Left lung (tissue), 10 donors: ENCODE results near the gene OR51V1. TPM values are rescaled to one million over a fixed set of nuclear protein-coding genes. Genes with fewer than 3 reads are reported as not detected.

ENCODE experiments used
- ATAC-seq: fragments of 200-7000 bp; cut with Tn5 transposase; one replicate; pipeline ENCODE4 v1.9.1; 2020; ENCODE audit warnings: moderate library complexity
- DNase-seq, 4 donors: peaks; one replicate each; pipeline ENCODE4 v3.0.0-alpha.2; 2013 to 2020
- H3K27ac ChIP-seq, 2 donors: fragments of 200-600 bp; sonication (generic) in 1 of 2; one replicate each; pipeline versions ENCODE4 v1.5.0 to v1.8.0; 2020 to 2021
- H3K27me3 ChIP-seq, 2 donors: fragments of 200-600 bp; sonication (generic) in 1 of 2; one replicate each; pipeline versions ENCODE4 v1.5.0 to v1.8.0; 2020 to 2021
- H3K36me3 ChIP-seq, 2 donors: fragments of 200-600 bp; sonication (generic) in 1 of 2; one replicate each; pipeline versions ENCODE4 v1.5.0 to v1.8.0; 2020 to 2021
- H3K4me1 ChIP-seq, 2 donors: fragments of 200-600 bp; one replicate each; pipeline ENCODE4 v1.8.0; 2021
- H3K4me3 ChIP-seq, 2 donors: fragments of 200-600 bp; sonication (generic) in 1 of 2; one replicate each; pipeline versions ENCODE4 v1.5.0 to v1.8.0; 2020 to 2021; ENCODE audit warnings: mild to moderate bottlenecking in 1 of 2
- H3K9me3 ChIP-seq, 2 donors: fragments of 200-600 bp; sonication (generic) in 1 of 2; one replicate each; pipeline versions ENCODE4 v1.5.0 to v1.8.0; 2020 to 2021
- CTCF ChIP-seq, 2 donors: fragments of 200-600 bp; sonication (generic) in 1 of 2; IDR thresholded peaks; one replicate each; pipeline versions ENCODE4 v1.5.0 to v1.8.0; 2021; ENCODE audit warnings: antibody characterized with exemption in 2 of 2
- intact Hi-C, 2 donors: fragments of 100-400 bp; cut with DNase I; formaldehyde crosslinking; loops; one replicate each; pipeline versions ENCODE4 v1.11.2 to v1.14.2; 2022
- polyA plus RNA-seq, 6 donors: library from polyadenylated mRNA; unstranded; fragments of 120-200 nt; gene quantifications; one replicate each; pipeline ENCODE4 v1.2.1, GENCODE V29; 2013; ENCODE audit not compliant: insufficient read length in 6 of 6
- total RNA-seq, 2 donors: library from RNA; stranded (reverse); fragmentation: NEBNext Ultra II Directional; extraction: Animal tissue kit (Norgen Biotek cat#: 25700); gene quantifications; one replicate each; pipeline ENCODE4 v1.2.1, GENCODE V29; 2021
- donor health status: DM: no; HTN: yes; CAD: no.
- donor health status: DM: no; HTN: no; CAD: no.

OR51V1 gene
- total and polyA plus RNA-seq, 8 donors, result not detected

GRCh38 chr11:5230266-5230665, 29.8 kb upstream of the OR51V1 start:
- no peaks in the 10 kb centered on the region for H3K27me3 ChIP-seq
- intact Hi-C loops, result no loop called here
- TF ChIP-seq CTCF (IDR thresholded peaks at IDR 0.05), result no peak

GRCh38 chr11:5229796-5230195, 29.3 kb upstream of the OR51V1 start:
- Histone ChIP-seq H3K27ac (no peak overlapping the region), H3K36me3 (no peaks in the 10 kb centered on the region), H3K9me3 (no peaks in the 10 kb centered on the region), H3K4me3 (no peak overlapping the region), H3K4me1 (no peaks in the 10 kb centered on the region), H3K27me3 (no peaks in the 10 kb centered on the region)
- TF ChIP-seq CTCF (IDR thresholded peaks at IDR 0.05), result no peak
- no peak for ATAC-seq
- intact Hi-C loops, result no loop called here
- no peak for DNase-seq

More at GRCh38 chr11:5230266-5230665, 29.8 kb upstream of the OR51V1 start:
- Histone ChIP-seq H3K4me1 (no peaks in the 10 kb centered on the region), H3K4me3 (no peak overlapping the region), H3K36me3 (no peaks in the 10 kb centered on the region), H3K27ac (no peak overlapping the region), H3K9me3 (no peaks in the 10 kb centered on the region)
- DNase-seq (no peak), ATAC-seq (no peak)

GRCh38 chr11:5229356-5229755, 28.9 kb upstream of the OR51V1 start:
- H3K4me3 ChIP-seq, result no peak overlapping the region
- no peaks in the 10 kb centered on the region for H3K9me3 ChIP-seq
- DNase-seq, result no peak
- ATAC-seq, result no peak
- no peaks in the 10 kb centered on the region for H3K36me3 ChIP-seq
- TF ChIP-seq CTCF (IDR thresholded peaks at IDR 0.05), result no peak
- no peak overlapping the region for H3K27ac ChIP-seq
- intact Hi-C loops, result no loop called here
- no peaks in the 10 kb centered on the region for H3K4me1 ChIP-seq
- H3K27me3 ChIP-seq, result no peaks in the 10 kb centered on the region

GRCh38 chr11:5228124-5228523, 27.6 kb upstream of the OR51V1 start:
- TF ChIP-seq CTCF (IDR thresholded peaks at IDR 0.05), result no peak
- H3K27ac ChIP-seq, result no peak overlapping the region
- no peak for ATAC-seq
- no peak overlapping the region for H3K4me3 ChIP-seq
- H3K4me1 ChIP-seq, result no peaks in the 10 kb centered on the region
- intact Hi-C loops, result no loop called here
- H3K36me3 ChIP-seq, result no peaks in the 10 kb centered on the region
- no peak for DNase-seq
- no peaks in the 10 kb centered on the region for H3K9me3 ChIP-seq
- H3K27me3 ChIP-seq, result no peaks in the 10 kb centered on the region

GRCh38 chr11:5227681-5228080, 27.2 kb upstream of the OR51V1 start:
- H3K27ac ChIP-seq, result no peak overlapping the region
- intact Hi-C loops, result no loop called here
- no peak for DNase-seq

More at GRCh38 chr11:5227681-5228080, 27.2 kb upstream of the OR51V1 start:
- TF ChIP-seq CTCF (IDR thresholded peaks at IDR 0.05), result no peak
- Histone ChIP-seq H3K36me3 (no peaks in the 10 kb centered on the region), H3K27me3 (no peaks in the 10 kb centered on the region), H3K9me3 (no peaks in the 10 kb centered on the region), H3K4me1 (no peaks in the 10 kb centered on the region), H3K4me3 (no peak overlapping the region)
- no peak for ATAC-seq
